GM19193 (cell line): ENCODE measurements around the gene APOBEC3F.
A peak's percentile ranks its signal among the peaks of the same experiment; 100 is the strongest.

Experiments
- POLR2A ChIP-seq: IDR thresholded peaks from 4 replicates; pipeline ENCODE4 v1.6.1; 2011; ENCODE audit not compliant: insufficient read depth, insufficient read length; ENCODE audit errors: extremely low read depth

APOBEC3F gene

GRCh38 chr22:39094717-39095389, 54.2 kb downstream of the APOBEC3F start:
- no peak for TF ChIP-seq POLR2A

- TF ChIP-seq POLR2A, result no peak
Observed at GRCh38 chr22:39095971-39096370, 55.3 kb downstream of the APOBEC3F start.

GRCh38 chr22:39097098-39098020, 56.7 kb downstream of the APOBEC3F start, which contains the start of gene APOBEC3H:
TSS of gene APOBEC3H (plus strand) at chr22:39097244. CDS start at chr22:39100279, 3,035 bp downstream.
- TF ChIP-seq POLR2A, result peak; percentile 30

- no peak for TF ChIP-seq POLR2A
Observed at GRCh38 chr22:39098026-39098425, 57.4 kb downstream of the APOBEC3F start.

GRCh38 chr22:39098576-39098975, 57.9 kb downstream of the APOBEC3F start:
- TF ChIP-seq POLR2A, result no peak

- no peak for TF ChIP-seq POLR2A
Observed at GRCh38 chr22:39101226-39101625, 60.6 kb downstream of the APOBEC3F start.

GRCh38 chr22:39103431-39103830, 62.8 kb downstream of the APOBEC3F start:
- TF ChIP-seq POLR2A, result no peak
